NCI-H2029 treated with DMSO at 0.1 percent for 48 hours (cell line): ENCODE measurements around the gene LACTB.
"Not testable (repeated sequence)": the region's sequence is repeated elsewhere in the genome, so short reads cannot be mapped to it uniquely, and the experiment has no call there.

Experiments
- DNase-seq: peaks from one replicate; lab custom pipeline; 2025; lab: John Stamatoyannopoulos, UW

The LACTB gene

GRCh38 chr15:63089260-63090043 lies 32.2 kb upstream of the LACTB start:
- DNase-seq, result peak; percentile 5

- no peak for DNase-seq
Measured at GRCh38 chr15:63090472-63090871, 31.2 kb upstream of the LACTB start.

- DNase-seq, result no peak
Measured at GRCh38 chr15:63090887-63091286, 30.8 kb upstream of the LACTB start.

GRCh38 chr15:63091679-63092446 lies 29.8 kb upstream of the LACTB start:
- no peak for DNase-seq

DNA sequence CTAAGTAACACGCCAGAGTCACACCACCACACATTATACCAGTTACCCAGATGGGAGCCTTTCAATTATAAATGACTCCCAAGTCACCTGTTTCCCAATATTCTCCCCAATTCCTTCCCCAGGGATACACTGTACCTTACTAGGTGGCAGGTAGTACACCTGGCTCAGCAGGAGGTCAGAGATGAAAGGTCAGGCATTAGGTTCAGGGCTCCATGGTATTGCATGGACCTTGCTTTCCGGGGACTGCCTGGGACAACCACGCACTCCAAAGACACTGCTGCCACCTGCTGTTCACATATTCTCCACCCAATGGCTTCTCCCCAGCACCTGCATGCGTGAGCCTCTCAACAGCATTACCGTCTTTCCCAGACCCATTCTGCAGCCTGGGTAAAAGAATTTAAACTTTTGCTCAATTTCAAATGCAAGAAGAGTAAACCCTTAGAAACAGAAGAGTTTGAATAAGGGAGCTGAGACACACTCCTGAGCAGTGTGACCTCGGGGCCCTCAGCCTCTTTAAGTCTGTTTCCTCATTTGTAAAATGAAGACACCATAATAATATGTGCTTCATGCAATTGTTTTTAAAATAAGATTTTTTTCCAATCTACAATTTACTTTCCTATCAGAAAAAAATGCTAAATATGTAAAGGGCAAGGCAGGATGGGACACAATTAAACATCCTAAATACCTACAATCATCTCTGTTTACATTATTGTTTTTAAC lies 28.0 kb upstream of the LACTB start:
- DNase-seq, result peak; percentile 40

- DNase-seq, result no peak
Measured at GRCh38 chr15:63094495-63094931, 27.1 kb upstream of the LACTB start.

- DNase-seq, result no peak
Measured at GRCh38 chr15:63096178-63096577, 25.5 kb upstream of the LACTB start.

DNA sequence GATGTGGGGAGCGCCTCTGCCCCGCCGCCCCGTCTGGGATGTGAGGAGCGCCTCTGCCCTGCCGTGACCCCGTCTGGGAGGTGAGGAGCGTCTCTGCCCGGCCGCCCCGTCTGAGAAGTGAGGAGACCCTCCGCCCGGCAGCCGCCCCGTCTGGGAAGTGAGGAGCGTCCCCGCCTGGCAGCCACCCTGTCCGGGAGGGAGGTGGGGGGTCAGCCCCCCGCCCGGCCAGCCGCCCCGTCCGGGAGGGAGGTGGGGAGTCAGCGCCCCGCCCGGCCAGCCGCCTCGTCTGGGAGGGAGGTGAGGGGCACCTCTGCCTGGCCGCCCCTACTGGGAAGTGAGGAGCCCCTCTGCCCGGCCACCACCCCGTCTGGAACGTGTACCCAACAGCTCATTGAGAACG lies 22.8 kb upstream of the LACTB start:
- not testable (repeated sequence) for DNase-seq

- not testable (repeated sequence) for DNase-seq
Measured at GRCh38 chr15:63099581-63099980, 22.1 kb upstream of the LACTB start.

DNA sequence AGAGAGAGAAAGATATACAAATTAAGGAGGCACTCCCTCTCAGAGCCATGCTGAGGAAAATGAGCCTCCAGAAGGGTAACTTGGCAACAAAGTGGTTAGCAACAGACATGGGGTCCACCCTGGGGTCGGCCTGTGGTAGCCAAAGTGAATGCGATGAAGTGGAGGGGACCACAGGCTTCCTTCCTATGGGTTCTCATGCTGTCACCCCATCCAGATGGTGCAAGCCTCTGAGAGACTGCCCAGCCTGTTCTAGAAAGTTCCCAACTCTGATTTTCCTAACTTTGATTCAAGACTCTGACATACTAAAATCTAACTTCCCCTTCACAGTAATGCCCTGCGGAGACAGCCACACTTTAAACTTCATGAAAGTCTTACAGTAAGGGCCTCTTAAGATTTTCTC lies 18.2 kb upstream of the LACTB start:
- no peak for DNase-seq

DNA sequence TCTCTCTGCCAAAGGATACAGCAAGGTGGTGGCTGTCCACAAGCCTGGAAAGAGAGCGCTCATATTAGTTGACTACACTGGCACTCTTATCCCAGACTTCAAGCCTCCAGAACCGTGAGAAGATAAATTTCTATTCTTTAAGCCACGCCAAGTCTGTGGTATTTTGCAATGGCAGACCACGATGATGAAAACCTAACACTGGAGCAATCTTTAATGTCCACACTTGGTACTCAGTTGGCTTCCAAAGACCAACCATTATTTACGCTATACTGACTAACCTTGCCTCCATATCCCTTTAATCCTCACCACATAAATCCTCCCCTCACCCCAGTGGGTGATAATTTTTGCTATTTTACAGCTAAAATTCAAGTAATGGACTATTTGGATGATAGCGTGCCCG lies 16.9 kb upstream of the LACTB start:
- DNase-seq, result no peak

DNA sequence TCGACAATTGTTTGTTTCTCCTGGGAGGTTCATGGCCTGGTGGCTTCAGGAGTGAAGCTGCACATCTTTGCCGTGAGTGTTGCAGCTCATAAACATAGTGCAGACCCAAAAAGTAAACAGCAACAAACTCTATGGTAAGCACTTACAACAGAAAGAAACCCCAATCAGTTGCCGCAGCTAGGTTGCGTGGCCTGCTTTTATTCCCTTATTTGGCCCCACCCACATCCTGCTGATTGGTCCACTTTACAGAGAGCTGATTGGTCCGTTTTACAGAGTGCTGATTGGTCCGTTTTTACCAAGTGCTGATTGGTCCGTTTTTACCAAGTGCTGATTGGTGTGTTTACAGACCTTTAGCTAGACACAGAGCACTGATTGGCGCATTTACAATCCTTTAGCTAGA lies 16.3 kb upstream of the LACTB start:
- DNase-seq, result not testable (repeated sequence)

- DNase-seq, result no peak
Measured at GRCh38 chr15:63107895-63108546, 13.6 kb upstream of the LACTB start.

DNA sequence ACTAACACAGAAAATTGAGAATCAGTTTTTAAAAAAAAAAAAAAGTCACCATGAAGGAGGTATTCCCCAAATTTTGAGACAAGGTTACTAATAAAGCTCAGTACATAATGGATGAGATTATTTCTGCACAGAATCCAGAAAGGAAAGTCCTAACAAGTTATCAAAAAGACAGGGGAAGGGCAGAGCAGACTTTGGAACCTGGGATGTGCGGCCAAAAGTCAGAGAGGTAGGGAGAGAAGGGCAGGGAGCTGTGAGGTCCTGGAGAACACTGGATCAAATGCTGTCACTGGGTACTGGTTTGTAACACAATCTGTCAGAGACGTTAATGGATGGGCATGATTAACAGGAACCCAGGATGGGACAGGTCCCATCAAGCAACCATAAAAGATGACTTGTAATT lies 12.2 kb upstream of the LACTB start:
- DNase-seq, result no peak

- DNase-seq, result no peak
Measured at GRCh38 chr15:63109920-63110319, 11.7 kb upstream of the LACTB start.

- no peak for DNase-seq
Measured at GRCh38 chr15:63110428-63111026, 11.1 kb upstream of the LACTB start.

GRCh38 chr15:63111481-63111880 lies 10.2 kb upstream of the LACTB start:
- no peak for DNase-seq

DNA sequence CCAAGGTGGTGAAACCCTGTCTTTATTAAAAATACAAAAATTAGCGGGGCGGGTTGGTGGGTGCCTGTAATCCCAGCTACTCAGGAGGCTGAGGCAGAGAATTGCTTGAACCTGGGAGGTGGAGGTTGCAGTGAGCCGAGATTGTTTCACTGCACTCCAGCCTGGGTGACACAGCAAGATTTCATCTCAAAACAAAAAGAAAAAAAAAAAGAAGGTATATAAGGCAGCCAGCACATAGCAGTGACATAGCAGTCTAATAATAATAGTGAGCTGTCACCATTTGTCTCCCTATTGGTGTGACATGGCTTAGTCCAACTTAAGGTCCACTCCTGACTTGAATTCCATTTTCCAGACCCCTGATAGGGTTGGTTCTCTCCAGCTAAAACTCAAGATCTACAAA lies 8.8 kb upstream of the LACTB start:
- no peak for DNase-seq

DNA sequence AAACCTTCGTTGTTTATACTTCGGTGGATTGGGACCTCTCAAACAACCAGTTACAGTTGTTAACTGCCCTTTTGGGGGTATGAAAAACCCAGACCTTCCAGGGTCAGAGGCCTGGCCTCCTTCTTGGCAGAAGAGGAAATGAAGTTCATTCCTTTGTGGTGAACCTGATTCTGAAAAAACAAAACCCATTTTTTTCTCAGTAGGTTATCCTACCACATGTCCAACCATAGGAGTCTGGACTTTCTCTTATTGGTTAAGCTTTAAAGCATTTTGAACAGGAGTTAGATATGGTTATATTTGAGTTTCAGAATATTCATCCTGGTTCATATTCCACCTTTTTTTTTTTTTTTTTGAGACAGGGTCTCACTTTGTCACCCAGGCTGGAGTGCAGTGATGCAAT lies 7.2 kb upstream of the LACTB start:
- no peak for DNase-seq

GRCh38 chr15:63118854-63119253 lies 2.8 kb upstream of the LACTB start:
- DNase-seq, result no peak

DNA sequence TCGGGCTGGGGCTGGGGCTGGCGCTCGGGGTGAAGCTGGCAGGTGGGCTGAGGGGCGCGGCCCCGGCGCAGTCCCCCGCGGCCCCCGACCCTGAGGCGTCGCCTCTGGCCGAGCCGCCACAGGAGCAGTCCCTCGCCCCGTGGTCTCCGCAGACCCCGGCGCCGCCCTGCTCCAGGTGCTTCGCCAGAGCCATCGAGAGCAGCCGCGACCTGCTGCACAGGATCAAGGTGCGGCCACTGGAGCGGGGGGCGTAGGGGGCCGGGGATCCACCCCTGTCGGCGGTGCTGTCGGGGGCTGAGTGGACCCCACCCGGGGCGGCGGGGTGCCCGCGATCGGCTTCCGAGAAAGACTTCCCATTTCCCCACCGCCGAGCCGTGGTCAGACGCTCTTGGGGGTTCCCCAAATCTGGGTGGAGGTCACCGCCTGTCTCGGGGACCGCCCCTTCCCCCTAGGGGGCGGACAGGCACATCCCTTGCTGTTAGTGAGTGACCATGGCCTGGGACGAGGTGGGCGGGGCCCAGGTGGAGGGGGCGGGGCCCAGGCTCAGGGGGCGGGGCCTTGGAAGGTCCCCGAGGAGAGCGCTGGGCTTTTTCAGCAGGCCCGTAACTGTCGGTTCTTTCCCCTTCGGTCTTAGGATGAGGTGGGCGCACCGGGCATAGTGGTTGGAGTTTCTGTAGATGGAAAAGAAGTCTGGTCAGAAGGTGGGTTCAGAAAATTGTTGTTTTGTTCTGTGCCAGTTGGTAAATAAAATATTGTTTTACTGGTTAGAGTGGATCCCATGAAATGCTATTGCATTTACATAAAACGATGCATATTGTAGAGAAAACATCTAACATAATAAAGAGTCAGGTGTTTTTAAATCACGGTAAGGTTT lies 578 bp downstream of the LACTB start:
- no peak for DNase-seq
